ENCODE results near the gene IFT25.
"Not testable (repeated sequence)": the region's sequence is repeated elsewhere in the genome, so short reads cannot be mapped to it uniquely, and the experiment has no call there.

IFT25 gene

DNA sequence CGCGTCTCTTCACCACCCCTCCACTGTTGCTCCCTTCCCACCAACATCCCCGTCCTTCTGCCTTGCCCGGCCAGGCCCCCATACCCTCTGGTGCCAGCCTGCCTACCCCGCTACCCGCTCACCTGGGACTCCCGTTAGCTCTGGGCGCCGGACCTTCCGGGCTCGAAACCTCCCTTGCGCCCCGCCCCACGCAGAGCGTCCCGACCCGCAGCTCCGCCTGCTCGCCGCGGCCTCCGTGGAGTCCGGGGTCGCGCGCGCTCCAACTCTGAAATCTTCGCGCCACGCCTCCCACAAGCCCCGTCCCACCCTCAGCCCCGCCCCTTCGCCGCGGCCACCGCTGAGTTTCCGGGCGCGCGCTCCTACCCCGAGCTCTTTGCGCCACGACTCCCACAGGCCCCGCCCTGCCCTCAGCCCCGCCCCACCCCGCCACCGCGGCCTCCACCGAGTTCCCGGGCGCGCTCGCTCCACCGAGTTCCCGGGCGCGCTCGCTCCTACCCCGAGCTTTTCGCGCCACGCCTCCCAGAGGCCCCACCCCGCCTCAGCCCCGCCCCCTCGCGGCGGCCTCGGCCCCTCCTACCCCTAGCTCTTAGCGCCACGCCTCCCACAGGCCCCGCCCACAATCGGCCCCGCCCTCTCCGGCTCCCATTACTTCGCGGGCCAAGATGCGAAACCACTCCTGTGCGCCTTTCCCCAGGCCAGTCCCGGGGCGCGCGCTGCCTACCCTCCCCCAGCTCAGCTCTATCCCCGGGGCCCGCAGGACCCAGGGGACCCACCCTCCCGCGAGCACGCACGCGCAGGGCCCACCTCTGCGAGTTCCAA, at the start of gene IFT25:
IFT25 (minus strand) TSS at position 267 of the 819 bp plus-strand sequence. CDS start 5,617 bp downstream, outside the sequence.
- Histone ChIP-seq H3K9ac (ENCODE audit: low read length) (peak within 1 kb of the TSS; percentile 37), H3K9me3 (ENCODE audit: low read length) (no peaks in the 10 kb centered on the region), H3K27ac (ENCODE audit: low read depth, low read length) (peak within 1 kb of the TSS; percentile 94), H3K4me3 (ENCODE audit: low read depth in 1 of 2, low read length in 2 of 2) (peak within 1 kb of the TSS; percentile 74 to 80), H3K27me3 (ENCODE audit: control insufficient read depth in 1 of 2, insufficient read depth in 2 of 2, low read length in 2 of 2) (no peaks in the 10 kb centered on the region), H3K36me3 (ENCODE audit: insufficient read depth, low read length) (no peaks in the 10 kb centered on the region), H3K4me1 (ENCODE audit: insufficient read depth, low read length) (peaks cover 37% of the 10 kb centered on the region)

DNA sequence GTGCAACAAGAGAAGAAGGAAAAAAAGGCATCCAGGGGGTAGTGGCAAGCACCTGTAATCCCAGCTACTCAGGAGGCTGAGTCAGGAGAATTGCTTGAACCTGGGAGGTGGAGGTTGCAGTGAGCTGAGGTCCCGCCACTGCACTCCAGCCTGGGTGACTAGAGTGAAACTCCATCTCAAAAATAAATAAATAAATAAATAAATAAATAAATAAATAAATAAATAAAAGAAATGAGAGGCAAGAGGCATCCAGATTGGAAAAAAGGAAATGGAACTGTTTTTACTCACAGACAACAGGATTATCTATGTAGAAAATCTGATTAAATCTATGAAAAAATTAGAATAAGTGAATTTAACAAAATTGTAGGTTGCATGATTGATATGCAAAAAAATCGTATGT, 49.0 kb upstream of the IFT25 start:
- not testable (repeated sequence) for H3K27ac ChIP-seq (ENCODE audit: low read depth, low read length); H3K4me3 ChIP-seq (ENCODE audit: low read depth in 1 of 2, low read length in 2 of 2); H3K27me3 ChIP-seq (ENCODE audit: control insufficient read depth in 1 of 2, insufficient read depth in 2 of 2, low read length in 2 of 2); H3K9me3 ChIP-seq (ENCODE audit: low read length); H3K4me1 ChIP-seq (ENCODE audit: insufficient read depth, low read length); H3K9ac ChIP-seq (ENCODE audit: low read length); H3K36me3 ChIP-seq (ENCODE audit: insufficient read depth, low read length)

DNA sequence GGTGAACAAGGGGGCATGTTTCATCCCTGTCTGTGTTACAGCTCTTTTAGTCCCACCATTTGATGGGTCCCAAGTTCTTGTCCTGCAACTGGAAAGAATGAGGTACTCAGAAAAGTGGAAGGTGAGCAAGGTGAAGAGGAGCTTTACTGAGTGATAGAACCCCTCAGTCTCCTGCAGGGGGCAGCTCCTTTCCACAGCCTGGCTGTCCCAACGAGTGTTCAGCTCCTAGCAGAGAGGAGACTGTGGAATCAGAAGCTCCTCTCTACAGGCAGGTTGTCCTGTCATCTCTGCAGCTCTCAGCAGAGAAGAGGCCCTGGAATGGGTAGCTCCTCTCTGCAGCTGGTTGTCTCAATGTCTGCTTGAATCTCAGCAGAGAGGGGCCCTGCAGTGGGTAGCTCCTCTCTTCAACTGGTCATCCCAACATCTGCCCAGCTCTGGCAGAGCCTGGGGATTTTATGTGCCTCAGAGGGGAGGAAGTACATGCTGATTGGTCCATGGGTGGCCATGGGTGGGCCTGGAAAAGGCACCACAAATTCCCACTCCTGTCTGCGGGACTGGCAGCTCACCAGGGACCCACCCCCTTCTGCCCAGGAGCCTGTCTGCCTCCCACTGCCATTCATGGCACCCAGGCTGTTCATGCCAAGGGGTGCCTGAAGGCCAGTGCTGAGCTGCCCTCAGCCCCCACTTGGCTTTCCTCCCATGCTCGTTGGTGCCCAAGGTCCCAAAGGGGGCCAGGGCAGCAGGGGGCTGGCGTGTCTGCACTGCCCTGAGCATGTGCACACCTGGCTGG, 46.8 kb upstream of the IFT25 start:
- H3K27me3 ChIP-seq (ENCODE audit: control insufficient read depth in 1 of 2, insufficient read depth in 2 of 2, low read length in 2 of 2), result no peaks in the 10 kb centered on the region
- no peaks in the 10 kb centered on the region for H3K36me3 ChIP-seq (ENCODE audit: insufficient read depth, low read length)
- H3K9me3 ChIP-seq (ENCODE audit: low read length), result no peaks in the 10 kb centered on the region
- no peak overlapping the region for H3K27ac ChIP-seq (ENCODE audit: low read depth, low read length)
- H3K4me1 ChIP-seq (ENCODE audit: insufficient read depth, low read length), result no peaks in the 10 kb centered on the region
- H3K9ac ChIP-seq (ENCODE audit: low read length), result no peak overlapping the region
- H3K4me3 ChIP-seq (ENCODE audit: low read depth in 1 of 2, low read length in 2 of 2), result no peak overlapping the region

DNA sequence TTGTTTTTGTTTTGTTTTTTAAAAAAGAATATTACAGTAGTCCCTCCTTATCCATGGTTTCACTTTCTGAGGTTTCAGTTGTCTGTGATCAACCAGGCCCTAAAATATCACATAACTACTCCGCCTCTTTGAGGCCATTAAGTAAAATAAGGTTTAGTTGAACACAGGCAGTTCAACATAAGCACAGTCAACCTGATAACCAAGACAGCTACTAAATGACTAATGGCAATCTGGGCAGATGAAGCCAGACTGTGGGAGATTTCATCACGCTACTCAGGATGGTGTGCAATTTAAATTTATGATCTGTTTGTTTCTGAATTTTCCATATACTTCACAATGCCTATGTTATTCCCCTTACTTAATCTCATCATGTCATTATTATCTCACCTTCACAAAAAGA, 42.4 kb upstream of the IFT25 start:
- H3K27me3 ChIP-seq (ENCODE audit: control insufficient read depth in 1 of 2, insufficient read depth in 2 of 2, low read length in 2 of 2), result no peaks in the 10 kb centered on the region
- no peak overlapping the region for H3K27ac ChIP-seq (ENCODE audit: low read depth, low read length)
- no peak overlapping the region for H3K9ac ChIP-seq (ENCODE audit: low read length)
- no peaks in the 10 kb centered on the region for H3K36me3 ChIP-seq (ENCODE audit: insufficient read depth, low read length)
- H3K4me3 ChIP-seq (ENCODE audit: low read depth in 1 of 2, low read length in 2 of 2), result no peak overlapping the region
- no peaks in the 10 kb centered on the region for H3K9me3 ChIP-seq (ENCODE audit: low read length)
- H3K4me1 ChIP-seq (ENCODE audit: insufficient read depth, low read length), result peaks cover 4% of the 10 kb centered on the region

DNA sequence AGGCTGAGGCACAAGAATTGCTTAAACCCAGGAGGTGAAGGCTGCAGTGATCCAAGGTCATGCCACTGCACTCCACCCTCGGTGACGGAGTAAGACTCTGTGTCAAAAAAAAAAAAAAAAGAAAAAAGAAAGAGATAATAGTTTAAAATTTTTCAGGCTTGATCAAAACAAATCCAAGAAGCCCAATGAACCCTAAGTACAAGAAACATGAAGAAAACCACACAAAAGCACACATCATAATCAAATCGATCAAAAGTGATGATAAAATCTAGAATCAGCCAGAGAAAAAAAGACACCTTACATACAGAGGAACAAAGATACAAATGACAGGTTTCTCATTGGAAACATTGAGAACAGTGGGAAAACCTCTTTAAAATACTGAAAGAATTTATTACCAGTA, 41.0 kb upstream of the IFT25 start:
- Histone ChIP-seq H3K9me3 (ENCODE audit: low read length) (no peaks in the 10 kb centered on the region), H3K4me1 (ENCODE audit: insufficient read depth, low read length) (peaks cover 8% of the 10 kb centered on the region), H3K36me3 (ENCODE audit: insufficient read depth, low read length) (no peaks in the 10 kb centered on the region), H3K27ac (ENCODE audit: low read depth, low read length) (no peak overlapping the region), H3K27me3 (ENCODE audit: control insufficient read depth in 1 of 2, insufficient read depth in 2 of 2, low read length in 2 of 2) (no peaks in the 10 kb centered on the region), H3K9ac (ENCODE audit: low read length) (no peak overlapping the region), H3K4me3 (ENCODE audit: low read depth in 1 of 2, low read length in 2 of 2) (no peak overlapping the region)

DNA sequence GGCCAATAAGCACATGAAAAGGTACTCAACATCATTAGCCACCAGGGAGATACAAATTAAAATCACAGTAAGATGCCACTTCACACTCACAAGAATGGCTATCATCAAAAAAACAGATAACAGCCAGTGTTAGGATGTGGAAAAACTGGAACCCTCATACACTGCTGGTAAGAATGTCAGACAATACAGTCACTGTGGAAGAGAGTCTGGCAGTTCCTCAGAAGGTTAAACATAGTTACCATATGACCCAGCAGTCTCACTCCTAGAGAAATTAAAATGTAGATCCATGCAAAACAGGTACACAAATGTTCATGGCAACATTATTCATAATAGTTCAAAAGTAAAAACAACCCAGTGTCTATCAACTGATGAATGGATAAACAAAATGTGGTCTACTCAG, 39.2 kb upstream of the IFT25 start:
- Histone ChIP-seq H3K4me3 (ENCODE audit: low read depth in 1 of 2, low read length in 2 of 2) (peak overlapping the region in 1 of 2 donors; percentile 18), H3K4me1 (ENCODE audit: insufficient read depth, low read length) (peaks cover 8% of the 10 kb centered on the region), H3K9ac (ENCODE audit: low read length) (no peak overlapping the region), H3K27me3 (ENCODE audit: control insufficient read depth in 1 of 2, insufficient read depth in 2 of 2, low read length in 2 of 2) (no peaks in the 10 kb centered on the region), H3K9me3 (ENCODE audit: low read length) (no peaks in the 10 kb centered on the region), H3K27ac (ENCODE audit: low read depth, low read length) (no peak overlapping the region), H3K36me3 (ENCODE audit: insufficient read depth, low read length) (no peaks in the 10 kb centered on the region)

DNA sequence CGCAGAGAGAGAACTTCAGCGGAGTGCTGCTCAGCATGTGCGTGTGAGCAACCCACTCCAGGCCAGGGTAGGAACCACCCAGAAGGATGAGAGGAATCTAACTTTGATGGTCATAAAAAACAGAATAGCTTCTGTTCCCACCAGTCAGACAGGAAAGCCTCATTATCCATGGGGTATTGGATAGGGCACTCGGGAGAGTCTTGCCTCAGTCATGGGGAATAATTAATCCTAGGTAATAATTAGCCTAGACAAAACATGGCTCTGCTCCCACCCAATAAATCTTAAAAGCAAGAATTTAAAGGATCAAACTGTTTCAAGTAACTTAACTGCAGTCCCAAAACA, 37.2 kb upstream of the IFT25 start:
- Histone ChIP-seq H3K27ac (ENCODE audit: low read depth, low read length) (peak overlapping the region; percentile 28), H3K36me3 (ENCODE audit: insufficient read depth, low read length) (no peaks in the 10 kb centered on the region), H3K4me1 (ENCODE audit: insufficient read depth, low read length) (peaks cover 8% of the 10 kb centered on the region), H3K9me3 (ENCODE audit: low read length) (no peaks in the 10 kb centered on the region), H3K27me3 (ENCODE audit: control insufficient read depth in 1 of 2, insufficient read depth in 2 of 2, low read length in 2 of 2) (no peaks in the 10 kb centered on the region), H3K9ac (ENCODE audit: low read length) (no peak overlapping the region), H3K4me3 (ENCODE audit: low read depth in 1 of 2, low read length in 2 of 2) (peak overlapping the region; percentile 47 to 68)

DNA sequence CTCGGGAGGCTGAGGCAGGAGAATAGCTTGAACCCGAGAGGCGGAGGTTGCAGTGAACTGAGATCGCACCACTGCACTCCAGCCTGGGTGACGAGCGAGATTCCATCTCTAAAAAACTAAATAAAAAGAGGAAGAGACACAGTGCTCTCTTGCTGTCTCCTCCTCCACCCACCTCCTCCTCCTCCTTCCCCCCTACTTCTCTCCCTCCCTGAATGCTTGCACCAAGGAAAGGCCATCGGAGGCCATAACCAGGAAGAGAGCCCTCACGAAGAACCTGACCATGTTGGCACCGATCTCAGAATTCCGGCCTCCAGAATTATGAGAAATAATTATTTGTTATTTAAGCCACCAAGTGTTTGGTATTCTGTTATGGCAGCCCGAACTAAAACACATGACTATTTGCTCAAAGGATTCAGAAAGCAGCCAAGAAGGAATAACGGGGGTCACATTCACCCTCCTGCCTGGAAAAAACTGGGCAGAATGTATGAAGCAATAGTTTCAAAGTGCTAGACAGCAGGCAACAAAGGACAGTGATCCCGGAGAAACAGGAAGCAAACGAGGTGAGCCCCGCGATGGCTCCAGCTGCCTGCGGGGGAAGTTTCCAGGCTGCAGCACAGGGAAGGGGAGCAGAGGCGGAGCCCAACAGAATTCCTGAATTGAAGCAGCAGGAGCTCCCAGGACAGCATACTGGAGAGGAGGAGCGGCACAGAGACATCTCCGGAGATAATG, 36.7 kb upstream of the IFT25 start:
- H3K27me3 ChIP-seq (ENCODE audit: control insufficient read depth in 1 of 2, insufficient read depth in 2 of 2, low read length in 2 of 2), result no peaks in the 10 kb centered on the region
- no peaks in the 10 kb centered on the region for H3K9me3 ChIP-seq (ENCODE audit: low read length)
- H3K27ac ChIP-seq (ENCODE audit: low read depth, low read length), result peak overlapping the region; percentile 28
- peaks cover 8% of the 10 kb centered on the region for H3K4me1 ChIP-seq (ENCODE audit: insufficient read depth, low read length)
- no peaks in the 10 kb centered on the region for H3K36me3 ChIP-seq (ENCODE audit: insufficient read depth, low read length)
- H3K9ac ChIP-seq (ENCODE audit: low read length), result no peak overlapping the region
- H3K4me3 ChIP-seq (ENCODE audit: low read depth in 1 of 2, low read length in 2 of 2), result peak overlapping the region; percentile 47 to 68

DNA sequence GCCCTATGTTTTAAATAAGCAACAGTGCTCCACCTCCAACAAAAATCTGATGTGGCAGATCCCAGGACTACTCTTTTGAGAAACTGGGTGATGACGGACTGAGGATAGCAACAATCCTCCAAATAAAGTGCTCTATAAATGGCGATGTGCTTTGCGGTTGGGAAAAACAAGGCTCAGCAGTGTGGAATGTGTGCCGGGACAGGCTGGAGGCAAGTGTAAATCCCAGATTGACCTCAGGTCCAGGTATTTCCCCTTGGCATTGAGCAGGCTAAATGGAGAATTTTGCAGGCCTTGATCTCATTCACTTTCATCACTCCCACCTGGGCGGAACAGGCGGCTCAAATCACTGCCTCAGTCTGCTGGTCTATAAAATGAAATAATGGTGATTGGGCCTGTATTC, 35.7 kb upstream of the IFT25 start:
- Histone ChIP-seq H3K4me1 (ENCODE audit: insufficient read depth, low read length) (peaks cover 8% of the 10 kb centered on the region), H3K27ac (ENCODE audit: low read depth, low read length) (no peak overlapping the region), H3K27me3 (ENCODE audit: control insufficient read depth in 1 of 2, insufficient read depth in 2 of 2, low read length in 2 of 2) (no peaks in the 10 kb centered on the region), H3K4me3 (ENCODE audit: low read depth in 1 of 2, low read length in 2 of 2) (no peak overlapping the region), H3K9ac (ENCODE audit: low read length) (no peak overlapping the region), H3K36me3 (ENCODE audit: insufficient read depth, low read length) (no peaks in the 10 kb centered on the region), H3K9me3 (ENCODE audit: low read length) (no peaks in the 10 kb centered on the region)

DNA sequence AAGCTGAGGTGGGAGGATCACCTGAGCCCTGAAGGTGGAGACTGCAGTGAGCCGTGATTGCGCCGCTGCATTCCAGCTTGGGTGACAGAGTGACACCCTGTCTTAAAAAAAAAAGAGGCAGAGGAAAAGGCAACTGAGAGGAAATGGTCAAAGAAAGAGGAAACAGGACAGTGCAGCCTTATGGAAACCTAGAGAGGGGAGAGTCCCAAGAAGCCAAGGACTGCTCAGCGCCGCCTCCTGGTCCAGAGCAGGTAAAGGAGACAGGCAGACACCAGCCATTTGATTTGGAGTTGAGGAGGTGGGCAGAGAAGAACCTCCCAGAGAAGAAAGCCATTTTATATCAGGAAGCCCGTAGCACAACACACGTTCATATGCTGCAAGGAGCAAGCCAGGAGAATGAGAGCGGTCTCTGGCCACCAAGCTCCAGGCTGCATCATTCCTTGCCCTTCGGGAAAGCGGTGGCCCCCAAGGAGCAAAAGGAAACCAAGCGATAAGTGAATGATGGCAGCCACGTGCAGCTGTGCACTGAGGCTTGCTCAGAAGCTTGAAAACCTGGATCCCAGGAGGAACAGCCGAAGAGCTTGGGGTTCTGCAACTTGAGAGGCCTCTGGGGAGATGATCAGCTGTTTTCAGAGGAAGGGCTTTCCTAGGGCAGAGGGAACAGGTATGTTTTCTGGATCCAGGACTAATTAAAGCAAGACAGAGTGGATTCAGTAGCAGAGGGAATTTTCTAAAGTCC, 34.4 kb upstream of the IFT25 start:
- Histone ChIP-seq H3K27me3 (ENCODE audit: control insufficient read depth in 1 of 2, insufficient read depth in 2 of 2, low read length in 2 of 2) (no peaks in the 10 kb centered on the region), H3K4me3 (ENCODE audit: low read depth in 1 of 2, low read length in 2 of 2) (no peak overlapping the region), H3K27ac (ENCODE audit: low read depth, low read length) (no peak overlapping the region), H3K4me1 (ENCODE audit: insufficient read depth, low read length) (peaks cover 8% of the 10 kb centered on the region), H3K9me3 (ENCODE audit: low read length) (no peaks in the 10 kb centered on the region), H3K36me3 (ENCODE audit: insufficient read depth, low read length) (no peaks in the 10 kb centered on the region), H3K9ac (ENCODE audit: low read length) (no peak overlapping the region)

DNA sequence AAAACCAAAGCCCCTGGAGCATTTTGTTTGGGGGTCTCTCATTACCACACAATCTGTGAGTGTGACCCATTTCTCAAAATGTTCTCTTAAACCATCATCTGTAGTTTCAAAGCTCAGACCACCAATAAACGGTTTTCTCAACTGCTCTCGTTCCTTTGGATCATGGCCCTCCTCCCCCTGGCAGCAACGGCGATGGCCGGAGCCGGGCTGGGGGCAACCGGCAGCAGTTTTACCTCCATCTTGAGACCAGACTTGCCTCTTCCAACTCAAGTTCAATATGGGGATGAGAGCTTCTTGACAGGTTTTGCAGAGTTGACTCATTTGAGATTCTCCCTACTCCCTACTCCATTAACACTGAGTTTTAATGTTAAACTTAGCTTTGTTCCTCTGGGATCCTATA, 30.4 kb upstream of the IFT25 start:
- H3K9me3 ChIP-seq (ENCODE audit: low read length), result no peaks in the 10 kb centered on the region
- H3K9ac ChIP-seq (ENCODE audit: low read length), result no peak overlapping the region
- no peak overlapping the region for H3K27ac ChIP-seq (ENCODE audit: low read depth, low read length)
- H3K4me1 ChIP-seq (ENCODE audit: insufficient read depth, low read length), result no peaks in the 10 kb centered on the region
- peaks cover 8% of the 10 kb centered on the region for H3K36me3 ChIP-seq (ENCODE audit: insufficient read depth, low read length)
- H3K27me3 ChIP-seq (ENCODE audit: control insufficient read depth in 1 of 2, insufficient read depth in 2 of 2, low read length in 2 of 2), result no peaks in the 10 kb centered on the region
- H3K4me3 ChIP-seq (ENCODE audit: low read depth in 1 of 2, low read length in 2 of 2), result no peak overlapping the region
